ELF-1 (cell line): ENCODE measurements around the gene WDR45B.

Experiments
- DNase-seq: peaks from one replicate; pipeline ENCODE4 v3.0.0-alpha.2; 2016; ENCODE audit warnings: low read depth, low spot score

Gene WDR45B

DNA sequence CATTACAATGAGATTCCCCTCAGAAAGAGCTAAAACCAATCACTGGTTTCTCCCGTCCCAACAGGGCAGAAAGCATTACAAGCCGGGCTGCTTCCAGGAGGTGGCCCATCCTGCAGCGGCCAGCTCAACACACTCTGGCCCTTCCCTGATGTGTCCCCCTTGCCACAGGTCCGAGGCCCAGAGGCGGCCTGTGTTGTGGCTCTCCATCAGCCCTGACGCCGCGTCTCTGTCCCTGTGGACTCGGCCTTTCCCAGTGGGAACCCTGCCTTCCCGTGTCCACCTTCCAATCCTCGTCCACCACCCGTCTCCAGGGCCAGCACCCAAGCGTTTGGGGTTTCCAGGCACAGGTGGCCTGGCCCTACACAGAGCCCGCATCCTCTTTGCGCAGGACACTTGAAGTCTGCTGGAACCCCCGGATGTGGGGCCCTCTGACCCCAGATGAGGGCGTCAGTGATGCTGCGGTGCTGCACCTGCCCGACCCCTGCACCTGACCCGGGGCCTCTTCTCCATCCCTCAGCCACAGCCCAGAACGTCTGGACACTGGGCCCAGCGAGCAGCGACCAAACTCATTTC lies 29.2 kb upstream of the WDR45B start:
- DNase-seq, result no peak

DNA sequence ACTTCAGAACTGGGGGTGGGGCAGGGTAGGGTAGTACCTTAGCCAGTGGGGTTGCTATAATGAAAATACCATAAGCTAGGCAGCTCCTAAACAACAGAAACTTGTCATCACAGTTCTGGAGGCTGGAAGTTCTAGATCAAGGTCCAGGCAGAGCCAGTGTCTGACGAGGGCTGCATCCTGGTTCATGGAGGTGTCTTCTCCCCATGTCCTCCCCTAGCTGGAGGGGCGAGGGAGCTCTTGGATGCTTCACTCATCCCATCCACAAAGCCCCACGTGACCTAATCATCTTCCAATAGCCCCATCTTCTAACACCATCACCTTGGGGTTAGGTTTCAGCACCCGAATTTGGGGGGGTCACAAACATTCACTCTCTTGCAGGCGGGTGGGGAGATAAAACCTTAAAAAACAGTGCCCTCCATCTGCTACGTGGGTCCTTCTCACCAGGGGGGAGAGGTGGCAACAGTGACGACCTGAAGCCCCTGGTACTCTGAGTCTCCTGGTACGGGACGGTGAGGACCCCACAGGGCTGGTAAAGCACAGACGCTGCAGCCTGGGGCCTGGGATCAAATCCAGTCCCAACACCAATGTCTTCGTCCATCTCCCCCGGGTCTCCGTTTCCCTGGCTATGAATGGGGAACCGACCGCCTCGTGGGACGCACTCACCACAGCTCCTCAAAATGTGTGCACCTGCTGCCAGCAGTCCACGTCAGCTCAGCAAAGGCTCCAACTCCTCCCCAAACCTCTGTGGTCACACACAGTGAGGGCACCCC lies 27.4 kb upstream of the WDR45B start:
- no peak for DNase-seq

DNA sequence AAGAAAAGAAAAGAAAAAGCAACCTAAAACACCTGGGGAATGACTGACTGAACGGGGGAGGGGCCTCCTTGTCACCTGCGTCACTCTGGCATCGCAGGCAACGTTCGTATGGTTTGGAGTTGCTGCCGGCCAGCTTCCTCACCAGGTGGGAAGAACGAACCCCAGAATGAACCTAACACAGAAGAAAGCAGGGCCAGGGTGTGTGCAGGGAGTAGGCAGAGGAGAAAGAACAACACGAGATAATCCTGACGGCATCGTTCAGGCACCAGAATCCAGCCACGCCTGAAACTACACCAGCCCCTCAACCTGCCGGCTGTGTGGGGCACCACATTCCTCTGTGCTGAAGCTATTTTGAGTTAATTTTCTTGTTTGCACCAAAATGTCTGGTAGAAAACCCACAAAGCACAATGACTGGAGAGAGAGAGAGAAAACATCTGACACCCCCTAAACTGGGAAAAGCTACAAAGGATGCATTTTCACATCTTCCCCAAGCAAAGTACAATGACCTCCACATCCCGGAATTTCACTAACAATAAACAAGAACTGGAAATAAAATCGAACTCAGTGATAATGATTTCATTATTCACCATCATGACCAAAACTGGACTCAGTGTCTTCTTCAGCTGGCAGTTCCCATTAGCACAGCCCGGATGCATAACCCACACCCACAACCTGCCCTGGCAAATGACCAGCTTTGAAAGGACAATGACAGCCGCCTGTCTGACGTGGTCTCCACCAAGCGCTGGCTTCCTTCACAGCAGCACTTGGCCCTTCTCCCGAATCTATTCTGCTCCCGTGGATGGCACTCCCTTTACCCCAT lies 26.6 kb upstream of the WDR45B start:
- no peak for DNase-seq

DNA sequence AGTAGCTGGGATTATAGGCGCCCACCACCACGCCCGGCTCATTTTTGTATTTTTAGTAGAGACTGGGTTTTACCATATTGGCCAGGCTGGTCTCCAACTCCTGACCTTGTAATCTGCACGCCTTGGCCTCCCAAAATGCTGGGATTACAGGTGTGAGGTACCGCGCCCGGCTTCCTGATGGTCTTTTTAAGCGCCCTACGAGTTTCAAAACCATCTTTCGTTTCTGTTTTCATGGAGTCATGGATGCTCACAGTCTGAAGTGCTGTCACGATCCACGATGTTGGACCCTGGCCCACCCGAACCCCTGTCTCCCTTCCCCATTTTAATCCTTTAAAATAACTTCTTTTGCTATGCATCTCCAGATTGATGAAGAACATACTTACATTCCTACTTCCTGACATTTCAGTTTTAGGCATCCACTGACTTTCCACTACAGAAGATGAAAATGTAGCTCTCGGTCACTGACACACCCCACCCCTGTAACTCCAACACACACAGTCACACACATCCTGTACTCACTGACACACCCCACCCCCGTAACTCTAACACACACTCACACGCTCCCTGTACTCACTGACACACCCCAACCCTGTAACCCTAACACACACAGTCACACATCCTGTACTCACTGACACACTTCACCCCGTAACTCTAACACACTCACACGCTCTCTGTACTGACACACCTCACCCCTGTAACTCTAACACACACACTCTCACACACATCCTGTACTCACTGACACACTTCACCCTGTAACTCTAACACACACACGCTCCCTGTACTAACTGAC lies 22.6 kb upstream of the WDR45B start:
- DNase-seq, result no peak

DNA sequence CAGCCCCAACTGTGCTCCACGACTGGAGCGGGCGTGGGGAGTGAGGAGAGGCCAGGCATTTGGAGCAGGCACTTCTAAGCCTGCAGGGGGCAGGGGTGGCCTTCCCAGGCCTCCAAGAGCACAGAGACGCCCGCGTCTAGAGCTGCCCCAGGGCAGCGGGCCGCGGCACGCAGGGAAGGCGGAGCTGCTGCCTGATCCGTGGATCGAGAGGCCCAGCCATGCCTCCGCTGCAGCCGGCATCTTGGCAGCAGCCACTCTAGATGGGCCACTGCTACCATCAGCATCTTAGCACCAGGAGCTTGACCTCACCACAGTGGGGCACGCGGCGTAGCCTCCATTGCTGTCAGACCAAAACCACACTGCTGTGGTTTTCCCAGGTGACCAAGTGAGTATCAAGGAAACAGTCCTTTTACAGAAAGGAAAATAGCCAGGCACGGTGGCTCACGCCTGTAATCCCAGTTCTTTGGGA lies 20.4 kb upstream of the WDR45B start:
- peak; percentile 88 for DNase-seq

DNA sequence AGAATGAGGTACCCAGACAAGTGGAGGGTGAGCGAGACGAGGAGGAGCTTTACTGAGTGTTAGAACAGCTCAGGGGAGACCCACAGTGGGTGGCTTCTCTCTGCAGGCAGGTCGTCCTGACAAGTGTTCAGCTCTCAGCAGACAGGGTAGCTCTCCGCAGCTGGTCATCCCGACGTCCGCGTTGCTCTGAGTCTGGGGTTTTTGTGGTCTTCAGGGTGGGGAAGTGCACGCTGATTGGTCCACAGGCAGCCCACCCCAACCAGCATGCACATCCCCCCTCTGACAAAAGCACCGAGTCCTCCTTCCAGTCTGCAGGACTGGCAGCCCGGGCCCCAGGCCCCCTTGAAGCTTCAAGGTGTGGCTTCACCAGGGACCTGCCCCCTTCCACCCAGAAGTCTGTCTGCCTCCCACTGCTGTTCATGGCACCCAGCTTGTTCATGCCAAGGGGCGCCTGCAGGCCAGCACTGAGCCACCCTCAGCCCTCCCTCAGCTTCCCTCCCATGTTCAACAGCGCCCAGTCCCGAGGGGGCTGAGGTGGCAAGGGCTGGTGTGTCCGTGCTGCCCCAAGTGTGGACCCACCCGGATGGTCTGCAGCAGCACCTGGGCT lies 19.9 kb upstream of the WDR45B start:
- DNase-seq, result no peak

DNA sequence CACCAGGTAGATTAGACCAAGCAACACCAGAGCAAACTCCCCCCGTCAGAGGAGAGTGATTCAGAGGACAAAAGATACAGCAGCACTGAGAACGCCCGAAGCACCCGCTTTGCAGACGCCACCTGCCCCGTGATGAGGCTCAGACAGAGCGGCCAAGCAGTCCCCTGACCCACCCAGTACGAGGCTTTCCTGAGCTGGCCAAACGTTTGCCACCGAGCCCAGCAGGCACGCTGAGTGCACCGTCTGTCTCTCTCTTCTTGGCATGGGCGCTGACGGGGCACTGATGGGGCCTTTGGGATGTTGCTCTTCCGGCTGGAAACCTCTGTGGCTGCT lies 19.4 kb upstream of the WDR45B start:
- DNase-seq, result no peak

DNA sequence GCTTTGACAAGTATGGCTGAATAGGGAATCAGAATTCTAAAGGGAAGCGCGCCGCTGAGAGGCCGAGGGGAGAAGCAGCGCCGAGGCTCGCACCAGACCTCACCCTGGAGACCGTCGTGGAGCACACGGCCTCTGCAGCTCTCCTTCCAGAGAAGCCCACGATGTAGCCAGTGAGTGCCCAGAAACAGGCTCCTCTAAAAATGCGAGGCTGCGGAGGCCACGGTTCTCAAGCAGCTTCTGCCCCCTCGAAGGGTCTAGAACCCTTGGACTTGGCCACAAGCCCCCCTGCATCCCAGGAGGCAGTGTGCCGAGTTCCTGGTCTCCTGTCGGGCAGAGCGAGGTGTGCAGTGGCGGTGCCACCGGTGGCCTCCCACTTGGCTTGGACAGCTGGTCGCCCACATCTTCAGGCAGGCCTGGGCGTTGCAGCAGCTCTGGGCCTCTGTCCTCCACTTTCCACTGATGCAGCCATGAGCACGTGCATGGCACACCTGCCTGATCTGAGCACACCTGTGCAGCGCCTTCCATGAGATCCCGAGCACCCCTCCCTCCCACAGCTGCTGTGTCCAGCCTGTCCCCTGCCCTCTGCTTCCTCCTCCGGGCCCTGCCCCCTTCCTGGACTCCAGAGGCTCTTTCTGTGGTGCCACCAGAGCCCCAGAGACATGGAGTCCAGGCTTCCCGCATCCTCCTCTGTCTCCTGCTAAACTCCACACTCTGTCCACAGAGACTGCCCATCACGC lies 18.9 kb upstream of the WDR45B start:
- no peak for DNase-seq

DNA sequence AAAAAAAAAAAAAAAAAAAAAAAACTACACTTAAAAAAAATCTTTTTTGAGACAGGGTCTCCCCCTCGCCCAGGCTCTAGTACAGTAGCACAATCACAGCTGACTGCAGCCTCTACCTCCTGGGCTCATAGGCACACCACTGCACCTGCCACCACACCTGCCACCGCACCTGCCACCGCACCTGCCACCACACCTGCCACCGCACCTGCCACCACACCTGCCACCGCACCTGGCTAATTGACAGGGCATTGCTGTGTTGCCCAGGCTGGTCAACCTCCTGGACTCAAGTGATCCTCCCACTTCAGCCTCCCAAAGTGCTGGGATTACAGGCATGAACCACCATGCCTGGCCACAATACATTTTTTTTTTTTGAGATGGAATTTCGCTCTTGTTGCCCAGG lies 17.6 kb upstream of the WDR45B start:
- no peak for DNase-seq

DNA sequence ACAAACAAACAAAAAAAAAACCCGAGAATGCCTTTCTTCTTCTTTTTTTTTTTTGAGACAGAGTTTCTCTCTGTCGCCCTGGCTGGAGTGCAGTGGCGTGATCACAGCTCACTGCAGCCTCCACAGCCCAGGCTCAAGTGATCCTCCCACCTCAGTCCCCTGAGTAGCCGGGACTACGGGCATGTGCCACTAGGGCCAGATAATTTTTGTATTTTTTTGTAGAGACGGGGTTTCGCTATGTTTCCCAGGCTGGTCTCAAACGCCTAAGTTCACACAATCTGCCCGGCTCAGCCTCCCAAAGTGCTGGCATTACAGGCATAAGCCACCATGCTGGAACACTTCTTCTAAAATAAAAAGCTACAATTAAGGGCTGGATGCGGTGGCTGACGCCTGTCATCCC lies 17.0 kb upstream of the WDR45B start:
- DNase-seq, result no peak

DNA sequence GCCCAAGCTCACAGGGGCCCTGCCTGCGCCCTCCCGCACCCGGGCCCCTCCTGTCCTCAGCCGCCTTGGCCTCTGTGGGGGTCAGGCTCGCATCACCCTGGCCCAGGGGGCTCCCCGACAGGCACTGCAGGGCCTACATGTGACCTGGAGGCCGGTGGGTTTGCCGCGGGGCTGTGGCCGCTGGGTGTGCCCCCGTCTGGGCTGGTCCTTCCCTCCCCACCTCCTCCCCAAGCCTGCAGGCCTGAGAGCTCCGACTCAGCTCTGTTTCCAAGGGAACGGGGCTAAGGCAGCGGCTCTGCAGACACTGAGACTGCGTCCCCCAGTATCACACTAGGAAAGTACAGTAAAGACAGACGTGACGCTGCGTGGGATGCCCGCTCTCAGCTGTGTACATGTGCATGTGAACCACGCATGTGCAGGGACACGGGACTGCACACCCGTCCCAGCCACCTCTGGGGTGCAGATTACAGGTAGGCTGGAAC lies 16.5 kb upstream of the WDR45B start:
- DNase-seq, result no peak

DNA sequence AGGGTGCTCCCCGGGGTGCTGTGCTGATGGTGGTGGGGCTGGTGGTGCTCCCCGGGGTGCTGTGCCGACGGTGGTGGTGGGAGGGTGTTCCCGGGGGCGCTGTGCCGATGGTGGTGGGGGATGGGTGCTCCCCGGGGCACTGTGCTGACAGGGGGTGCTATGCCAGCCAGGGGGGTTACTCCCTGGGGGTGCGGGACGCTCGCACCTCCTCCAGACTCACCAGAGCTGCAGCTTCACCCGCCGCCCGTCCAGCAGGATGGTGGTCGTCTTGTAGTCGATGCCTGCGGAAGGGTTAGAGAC lies 16.0 kb upstream of the WDR45B start:
- DNase-seq, result no peak

DNA sequence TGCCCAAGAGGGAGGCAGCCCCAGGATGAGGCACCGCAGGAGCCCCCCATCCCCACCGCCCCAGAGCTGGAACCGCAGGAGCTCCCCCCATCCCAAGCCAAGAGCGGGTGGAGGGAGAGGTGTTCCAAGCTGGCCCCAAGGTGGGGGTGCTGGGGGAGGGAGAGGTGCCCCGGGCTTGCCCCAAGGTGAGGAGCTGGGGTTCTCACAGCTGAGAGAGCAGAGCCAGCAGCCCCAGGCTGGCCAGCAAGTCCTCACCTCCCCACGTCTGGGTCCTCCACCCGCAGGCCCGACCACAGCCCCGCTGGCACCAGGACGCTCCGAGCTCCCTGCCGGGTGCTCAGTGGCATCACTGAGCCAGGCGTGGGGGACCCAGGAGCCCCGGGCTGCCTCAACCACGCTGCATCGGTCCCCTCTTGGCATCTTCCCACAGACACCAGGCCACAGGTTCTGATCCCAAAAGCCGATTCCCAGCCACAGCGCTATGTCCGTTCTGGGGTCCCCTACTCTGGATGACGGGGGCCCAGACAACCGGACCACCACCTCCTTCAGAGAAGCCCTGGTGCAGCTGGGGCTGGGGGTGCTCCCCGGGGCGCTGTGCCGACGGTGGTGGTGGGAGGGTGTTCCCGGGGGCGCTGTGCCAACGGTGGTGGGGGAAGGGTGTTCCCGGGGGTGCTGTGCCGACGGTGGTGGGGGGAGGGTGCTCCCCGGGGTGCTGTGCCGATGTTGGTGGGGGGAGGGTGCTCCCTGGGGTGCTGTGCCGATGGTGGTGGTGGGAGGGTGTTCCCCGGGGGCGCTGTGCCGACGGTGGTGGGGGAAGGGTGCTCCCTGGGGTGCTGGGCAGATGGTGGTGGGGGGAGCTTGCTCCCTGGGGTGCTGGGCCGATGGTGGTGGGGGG lies 15.4 kb upstream of the WDR45B start:
- no peak for DNase-seq

DNA sequence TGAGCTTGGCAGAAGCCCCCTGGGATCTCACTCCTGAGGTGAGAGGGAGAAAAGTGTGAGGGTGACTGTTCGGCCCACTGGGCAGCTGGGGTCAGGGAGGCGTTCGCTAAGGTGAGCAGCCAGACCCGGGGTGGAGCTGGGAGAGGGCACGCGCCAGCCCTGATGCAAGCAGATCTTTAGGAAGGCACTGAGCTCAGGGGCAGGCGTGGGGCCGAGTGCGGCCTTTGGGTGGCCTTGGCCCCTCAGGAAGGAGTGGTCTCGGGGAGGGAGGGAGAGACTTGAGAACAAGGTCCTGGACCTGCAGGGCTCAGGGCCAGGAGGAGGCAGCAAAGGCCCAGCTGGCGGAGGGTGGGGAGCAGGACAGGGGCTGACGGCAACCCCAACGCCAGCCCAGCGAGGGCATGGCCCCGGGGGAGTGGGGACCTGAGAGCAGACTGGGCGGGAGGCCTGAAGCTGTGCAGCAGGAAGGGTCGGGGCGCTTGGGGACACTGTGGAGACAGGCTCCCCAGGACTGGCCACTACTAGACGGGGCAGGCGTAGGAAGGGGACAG lies 14.5 kb upstream of the WDR45B start:
- DNase-seq, result no peak

DNA sequence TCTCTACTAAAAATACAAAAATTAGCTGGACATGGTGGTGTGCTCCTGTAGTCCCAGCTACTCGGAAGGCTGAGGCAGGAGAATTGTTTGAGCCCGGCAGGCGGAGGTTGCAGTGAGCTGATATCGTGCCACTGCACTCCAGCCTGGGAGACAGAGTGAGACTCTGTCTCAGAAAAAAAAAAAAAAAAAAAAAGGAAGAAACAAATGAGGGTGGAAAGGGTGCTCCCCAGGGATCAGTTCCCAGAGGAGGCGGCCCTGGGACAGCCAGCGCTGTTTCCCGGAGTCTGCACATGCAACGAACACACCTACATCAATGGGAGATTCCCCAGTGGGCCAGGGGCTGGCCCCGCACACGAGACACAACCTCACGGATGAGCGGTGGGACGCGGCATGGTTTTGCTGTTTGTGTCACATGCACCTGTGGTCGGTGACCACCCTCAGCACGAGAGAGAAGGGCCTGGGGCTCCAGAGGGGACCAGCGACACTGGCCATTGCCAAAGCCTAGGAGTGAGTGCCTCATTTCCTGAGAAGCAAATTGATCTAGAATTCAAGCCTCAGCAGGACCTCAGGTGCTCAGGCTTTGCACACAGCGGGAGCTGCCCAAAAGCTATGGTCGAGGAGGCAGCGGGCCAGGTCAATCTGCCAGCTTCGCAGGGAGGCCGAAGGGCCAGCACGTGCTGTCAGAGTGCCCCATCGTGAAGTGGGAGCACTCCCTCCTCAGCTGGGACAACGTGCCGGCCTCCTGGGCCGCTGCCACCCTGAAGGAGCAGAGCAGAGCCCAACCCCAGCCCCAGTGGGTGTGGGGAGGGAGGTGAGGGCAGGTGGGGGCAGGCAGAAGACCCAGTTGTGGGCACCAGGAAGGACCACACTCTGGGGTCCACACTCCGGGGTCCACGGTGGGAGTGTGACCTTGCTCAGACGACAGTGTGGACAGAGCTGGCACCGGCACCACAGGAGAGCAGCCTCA lies 13.8 kb upstream of the WDR45B start:
- no peak for DNase-seq

DNA sequence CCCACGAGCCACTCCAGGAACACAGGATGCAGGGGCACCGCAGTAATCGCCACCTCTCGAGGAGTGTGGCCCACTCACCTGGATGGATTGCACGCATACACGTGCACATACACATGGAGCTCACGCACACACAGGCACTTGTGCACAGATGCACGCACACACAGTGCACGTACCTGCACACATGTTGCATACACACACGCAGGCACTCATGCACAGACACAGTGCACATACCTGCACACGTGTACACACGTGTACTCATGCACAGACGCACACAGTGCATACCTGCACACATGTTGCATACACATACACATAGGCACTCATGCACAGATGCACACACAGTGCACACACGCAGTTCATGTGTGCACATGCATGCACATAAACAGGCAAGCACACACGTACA lies 11.6 kb upstream of the WDR45B start:
- no peak for DNase-seq

DNA sequence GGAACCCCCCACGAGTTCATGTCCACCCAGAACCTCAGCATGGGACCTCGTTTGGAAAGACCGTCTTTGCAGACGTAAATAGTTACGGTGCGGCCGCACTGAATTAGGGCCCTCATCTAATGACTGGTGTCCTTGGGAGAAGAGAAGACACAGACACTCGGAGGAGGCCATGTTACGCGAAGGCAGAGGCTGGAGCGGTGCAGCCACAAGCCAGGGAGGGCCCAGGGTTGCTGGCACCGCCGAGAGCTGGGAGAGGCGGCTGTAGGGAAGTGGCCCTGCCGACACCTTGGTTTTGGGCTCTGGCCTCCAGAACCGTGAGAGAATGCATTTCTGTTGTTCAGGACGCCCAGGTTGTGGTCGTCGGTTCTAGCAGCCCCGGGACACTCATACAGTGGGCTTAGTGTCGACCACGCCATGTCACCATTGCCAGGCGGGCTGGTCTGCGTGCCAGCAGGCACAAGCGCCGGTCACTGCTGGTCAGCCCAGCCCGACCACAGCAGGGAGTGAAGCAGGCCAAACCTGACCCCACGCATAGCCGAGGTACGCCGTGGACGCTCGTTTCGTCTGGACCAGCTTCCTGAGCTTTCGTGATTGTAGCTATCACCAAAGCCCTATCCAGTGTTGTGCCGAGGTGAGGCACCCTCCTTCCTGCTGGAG lies 10.7 kb upstream of the WDR45B start:
- DNase-seq, result no peak

DNA sequence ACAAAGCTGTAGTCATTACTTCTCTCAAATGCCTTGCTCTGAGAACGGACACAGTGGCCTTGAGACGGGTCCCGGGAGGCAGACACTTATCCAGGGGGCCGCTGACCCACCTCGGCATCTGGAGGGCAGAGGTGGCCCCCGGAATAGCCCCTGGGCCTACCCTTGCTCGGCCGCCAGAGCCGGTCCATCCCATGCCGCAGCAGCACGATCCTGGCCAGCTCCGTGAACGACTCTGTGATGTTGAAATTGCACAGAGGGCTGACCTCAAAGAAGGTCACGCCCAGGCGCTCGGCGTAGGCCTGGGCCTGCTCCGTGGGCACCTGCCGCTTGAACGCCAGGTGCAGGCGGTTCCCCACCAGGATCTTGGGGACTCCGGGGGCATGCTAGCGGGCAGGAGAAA lies 10.1 kb upstream of the WDR45B start:
- no peak for DNase-seq
